A673 (cell line): ENCODE results near the gene CMC2. TPM values are rescaled to one million over a fixed set of nuclear protein-coding genes. Genes with fewer than 3 reads are reported as not detected.
A peak's percentile ranks its signal among the peaks of the same experiment; 100 is the strongest.

Experiments
- BruUV-seq: library from RNA; stranded (reverse); fragments of 400-500 nt; replicated peaks from 2 replicates; lab custom pipeline; 2021; lab: Mats Ljungman, UMichigan
- CTCF ChIA-PET: fragments of 300-600 bp; sonication (Branson Sonifier 250); formaldehyde crosslinking; loops from one replicate; lab custom pipeline; 2022; ENCODE audit warnings: antibody characterized with exemption; lab: Charles Lee
- POLR2A ChIA-PET: fragments of 300-600 bp; sonication (Branson Sonifier 250); formaldehyde crosslinking; loops from one replicate; lab custom pipeline; 2022; ENCODE audit warnings: antibody characterized with exemption; ENCODE audit not compliant: low non-redundant PET; lab: Charles Lee
- DNase-seq: peaks from one replicate; pipeline ENCODE4 v3.0.0-alpha.2; 2015; ENCODE audit warnings: low spot score
- H3K27ac ChIP-seq: fragments of 200-600 bp; sonication (generic); 2 replicates; pipeline ENCODE4 v1.5.1; 2016; ENCODE audit warnings: mixed run types, low read depth, mild to moderate bottlenecking, mixed read lengths, antibody characterized with exemption, low read length; ENCODE audit not compliant: poor library complexity, severe bottlenecking
- H3K27me3 ChIP-seq: fragments of 200-600 bp; sonication (generic); replicated peaks from 2 replicates; pipeline ENCODE4 v1.6.1; 2017; ENCODE audit warnings: mixed run types, low read depth, mild to moderate bottlenecking, mixed read lengths, antibody characterized with exemption, low read length; ENCODE audit not compliant: insufficient read depth, poor library complexity
- H3K36me3 ChIP-seq: fragments of 200-600 bp; sonication (generic); 2 replicates; pipeline ENCODE4 v1.6.1; 2016; ENCODE audit warnings: mixed run types, mild to moderate bottlenecking, mixed read lengths, antibody characterized with exemption, low read length; ENCODE audit not compliant: insufficient read depth, poor library complexity, severe bottlenecking
- H3K4me1 ChIP-seq: fragments of 200-600 bp; sonication (generic); 2 replicates; pipeline ENCODE4 v1.6.1; 2017; ENCODE audit warnings: mixed run types, mild to moderate bottlenecking, mixed read lengths, antibody characterized with exemption, low read length; ENCODE audit not compliant: insufficient read depth, poor library complexity, severe bottlenecking
- H3K4me3 ChIP-seq: fragments of 200-600 bp; sonication (generic); 2 replicates; pipeline ENCODE4 v1.5.1; 2016; ENCODE audit warnings: low read depth, mixed run types, mild to moderate bottlenecking, mixed read lengths, low read length; ENCODE audit not compliant: poor library complexity, severe bottlenecking
- H3K9me3 ChIP-seq: fragments of 200-600 bp; sonication (generic); 2 replicates; pipeline ENCODE4 v1.6.1; 2016; ENCODE audit warnings: mixed run types, low read depth, mild to moderate bottlenecking, mixed read lengths, antibody characterized with exemption, low read length; ENCODE audit not compliant: poor library complexity, severe bottlenecking
- CTCF ChIP-seq: fragments of 300-800, 200-600 bp; sonication (generic); conservative IDR thresholded peaks from 2 replicates; pipeline ENCODE4 v1.5.1; 2017; ENCODE audit warnings: low read depth, mild to moderate bottlenecking, antibody characterized with exemption, low read length, moderate library complexity, mixed read lengths
- EZH2 ChIP-seq: fragments of 200-600 bp; sonication (generic); IDR thresholded peaks from 2 replicates; pipeline ENCODE4 v1.6.1; 2017; ENCODE audit warnings: borderline replicate concordance, low read depth, mild to moderate bottlenecking, mixed read lengths, antibody characterized with exemption, low read length; ENCODE audit not compliant: poor library complexity, severe bottlenecking
- intact Hi-C: fragments of 100-400 bp; cut with micrococcal nuclease; formaldehyde crosslinking; loops from one replicate; pipeline ENCODE4 v1.10.0; 2022; ENCODE audit not compliant: unreplicated experiment
- total RNA-seq: library from RNA; stranded (reverse); gene quantifications from 2 replicates; pipeline ENCODE4 v1.2.3, GENCODE V29; 2021

The CMC2 gene
- total RNA-seq, 1 experiment from 2014 or later: 129 TPM

GRCh38 chr16:81004646-81005353 is 1.9 kb downstream of the CMC2 start:
- TF ChIP-seq CTCF: peak; percentile 71
- TF ChIP-seq EZH2: no peak
- H3K27ac ChIP-seq: no peak overlapping the region
- H3K4me3 ChIP-seq: peak overlapping the region; percentile 33
- peaks cover 22% of the 10 kb centered on the region for H3K4me1 ChIP-seq
- ChIA-PET POLR2A (interaction anchor here (0.6 kb wide), 1 partner anchor 11 kb away, joined by 3 read pairs; no protein-coding TSS in a partner anchor), CTCF (interaction anchor here (0.6 to 0.7 kb wide), 3 partner anchors 8 to 86 kb away, joined by 3 to 4 read pairs (median 3); no protein-coding TSS in a partner anchor)
- intact Hi-C loops: loop anchor here (10.0 kb wide), 1 partner anchor 730 kb away; no protein-coding TSS in a partner anchor
- no peaks in the 10 kb centered on the region for H3K9me3 ChIP-seq
- peak; percentile 80 for DNase-seq
- H3K36me3 ChIP-seq: no peaks in the 10 kb centered on the region
- no peaks in the 10 kb centered on the region for H3K27me3 ChIP-seq
- BruUV-seq: no TSS peak

GRCh38 chr16:81003610-81004460 is 2.9 kb downstream of the CMC2 start:
- intact Hi-C loops: loop anchor here (10.0 kb wide), 1 partner anchor 731 kb away; no protein-coding TSS in a partner anchor
- no peaks in the 10 kb centered on the region for H3K36me3 ChIP-seq
- H3K9me3 ChIP-seq: no peaks in the 10 kb centered on the region
- peaks cover 22% of the 10 kb centered on the region for H3K4me1 ChIP-seq
- ChIA-PET CTCF (interaction anchor here (0.6 kb wide), 1 partner anchor 87 kb away, joined by 3 read pairs; no protein-coding TSS in a partner anchor), POLR2A (no interaction called here)
- H3K4me3 ChIP-seq: no peak overlapping the region
- BruUV-seq: no TSS peak
- no peak for TF ChIP-seq CTCF
- no peak for TF ChIP-seq EZH2
- H3K27me3 ChIP-seq: no peaks in the 10 kb centered on the region
- no peak for DNase-seq
- H3K27ac ChIP-seq: no peak overlapping the region

- DNase-seq: no peak
- ChIA-PET CTCF (no interaction called here), POLR2A (no interaction called here)
- Histone ChIP-seq H3K9me3 (no peaks in the 10 kb centered on the region), H3K36me3 (no peaks in the 10 kb centered on the region), H3K27ac (no peak overlapping the region), H3K4me1 (peaks cover 16% of the 10 kb centered on the region), H3K27me3 (no peaks in the 10 kb centered on the region), H3K4me3 (no peak overlapping the region)
- intact Hi-C loops: loop anchor here (10.0 kb wide), 1 partner anchor 732 kb away; no protein-coding TSS in a partner anchor
- TF ChIP-seq EZH2 (no peak), CTCF (no peak)
- BruUV-seq: no TSS peak
Observed at GRCh38 chr16:81003064-81003463, 3.6 kb downstream of the CMC2 start.
